H4 (cell line): ENCODE results near the gene RPS19. TPM values are rescaled to one million over a fixed set of nuclear protein-coding genes. Genes with fewer than 3 reads are reported as not detected.

Experiments used
- DNase-seq: peaks from one replicate; pipeline ENCODE4 v3.0.0-alpha.2; 2015; ENCODE audit warnings: low spot score
- total RNA-seq: library from RNA; depleted of rRNA; stranded (reverse); fragments of >200 nt; shearing (Covaris generic); gene quantifications from 2 replicates; pipeline ENCODE4 v1.2.3, GENCODE V29; 2014

RPS19 gene
- total RNA-seq, 1 experiment from 2014 or later = 1,922 TPM

DNA sequence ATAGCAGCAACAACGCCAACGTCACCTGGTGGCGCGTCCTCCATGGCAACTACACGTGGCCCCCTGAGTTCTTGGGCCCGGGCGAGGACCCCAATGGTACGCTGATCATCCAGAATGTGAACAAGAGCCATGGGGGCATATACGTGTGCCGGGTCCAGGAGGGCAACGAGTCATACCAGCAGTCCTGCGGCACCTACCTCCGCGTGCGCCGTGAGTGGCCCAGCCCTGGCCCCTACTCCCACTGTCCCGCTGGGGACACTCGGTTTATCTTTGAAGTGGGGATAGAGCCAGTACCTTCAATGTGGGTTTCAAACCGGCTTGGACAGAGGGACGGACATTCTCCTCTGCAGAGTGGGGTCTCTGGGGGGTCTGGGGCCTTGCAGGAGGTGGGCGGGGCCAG is 19.0 kb downstream of the RPS19 start:
- DNase-seq = no peak

DNA sequence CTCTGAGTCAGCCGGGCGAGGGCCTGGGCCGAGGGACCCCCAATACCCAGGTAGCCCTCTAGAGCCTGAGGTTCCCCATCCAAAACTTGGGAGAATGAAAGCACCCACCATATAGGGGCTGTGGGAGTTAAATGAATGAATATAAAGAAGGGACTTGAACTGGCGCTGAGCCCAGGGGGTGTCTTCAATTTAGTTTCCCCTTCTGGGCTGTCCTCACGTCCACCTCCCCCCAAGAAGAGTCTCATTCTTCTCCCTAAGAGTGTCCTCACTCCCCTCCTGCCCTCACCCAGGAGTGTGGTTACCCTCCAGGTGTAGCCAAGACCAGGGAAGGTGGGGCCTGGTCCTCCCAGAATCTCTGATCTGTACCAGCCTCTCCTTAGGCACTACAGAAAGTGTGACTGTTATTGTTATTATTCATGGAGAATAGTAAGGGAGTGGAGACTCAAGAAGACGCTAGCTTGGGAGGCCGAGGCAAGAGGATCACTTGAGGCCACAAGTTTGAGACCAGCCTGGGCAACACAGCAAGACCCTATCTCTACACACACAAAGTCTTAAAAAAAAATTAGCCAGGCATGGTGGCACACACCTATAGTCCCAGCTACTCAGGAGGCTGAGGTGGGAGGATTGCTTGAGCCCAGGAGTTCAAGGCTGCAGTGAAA is 19.7 kb downstream of the RPS19 start:
- no peak for DNase-seq

DNA sequence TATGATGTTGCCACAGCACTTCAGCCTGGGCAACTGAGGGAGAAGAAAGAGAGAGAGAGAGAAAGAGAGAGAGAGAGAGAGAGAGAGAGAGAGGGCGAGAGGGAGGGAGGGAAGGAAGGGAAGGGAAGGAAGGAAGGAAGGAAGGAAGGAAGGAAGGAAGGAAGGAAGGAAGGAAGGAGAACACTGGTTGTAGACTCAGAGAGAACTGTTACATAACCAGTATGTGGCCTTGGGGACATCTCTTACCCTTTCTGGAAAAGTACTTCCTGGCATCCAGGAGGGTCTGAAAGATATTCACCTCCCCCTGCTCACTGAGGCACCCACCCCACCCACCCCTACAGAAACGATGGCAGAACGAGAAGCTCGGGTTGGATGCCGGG is 20.3 kb downstream of the RPS19 start:
- no peak for DNase-seq

DNA sequence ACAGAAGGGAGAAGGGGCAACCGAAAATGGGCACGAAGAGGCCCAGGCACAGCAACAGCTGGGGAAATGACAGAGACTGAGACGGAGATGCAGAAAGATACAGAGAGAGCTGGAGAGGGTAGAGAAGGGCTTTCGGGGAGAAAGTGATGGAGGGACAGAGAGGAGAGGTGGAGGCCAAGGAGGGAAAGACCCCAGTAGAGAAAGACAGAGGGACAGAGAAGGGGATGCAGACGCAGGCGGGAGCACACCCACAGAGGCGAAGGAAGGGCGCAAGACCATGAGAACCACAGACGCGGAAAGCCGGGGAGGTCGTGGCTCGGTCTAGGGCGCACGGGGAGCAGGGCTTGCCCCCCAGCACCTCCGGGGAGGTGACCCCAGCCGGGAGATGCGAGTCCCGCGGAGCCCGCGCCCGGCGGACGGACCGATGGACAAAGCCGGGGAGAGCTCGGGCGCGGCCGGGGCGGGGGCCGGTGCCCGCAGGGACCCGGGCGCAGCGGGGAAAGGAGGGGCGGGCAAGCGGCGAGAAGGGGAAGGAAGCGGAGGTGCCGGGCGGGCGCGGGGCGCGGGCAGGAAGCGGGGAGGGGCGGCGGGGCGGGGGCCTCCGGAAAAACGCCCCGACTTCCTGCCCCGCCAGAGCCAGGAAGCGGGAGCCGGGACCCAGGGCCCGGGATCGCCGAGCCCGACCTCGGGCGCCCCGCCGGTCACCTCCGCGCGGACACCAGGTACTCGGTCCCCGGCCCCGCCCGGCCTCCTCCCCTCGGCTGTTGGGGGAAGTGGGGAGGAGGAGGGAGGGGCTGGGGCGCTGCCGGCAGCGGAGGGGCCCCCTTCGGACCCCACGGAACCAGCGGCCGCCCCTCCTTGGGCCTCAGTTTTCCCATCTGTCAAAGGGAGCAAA is 22.8 kb downstream of the RPS19 start, which contains the start of gene ARHGEF1:
ARHGEF1 (plus strand) TSS at position 617 of the 895 bp plus-strand sequence. CDS start 4,899 bp downstream, outside the sequence.
- no peak for DNase-seq

DNA sequence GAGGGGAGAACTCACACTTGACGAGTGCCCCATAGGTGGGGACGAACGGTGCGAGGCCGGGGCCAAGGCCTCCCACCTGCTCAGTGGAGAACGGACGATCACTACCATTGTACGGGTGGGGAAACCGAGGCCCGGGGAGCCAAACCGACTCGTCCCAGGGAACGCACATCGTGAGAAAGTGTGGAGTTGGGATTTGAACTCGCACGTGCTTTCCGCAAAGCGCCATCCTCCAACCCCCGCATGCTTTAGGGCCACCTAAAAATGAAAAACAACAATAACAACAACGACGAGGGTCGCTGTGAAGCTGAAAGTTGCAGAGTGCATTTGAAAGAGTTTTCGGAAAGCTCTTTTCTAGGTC is 23.4 kb downstream of the RPS19 start:
- DNase-seq = no peak

DNA sequence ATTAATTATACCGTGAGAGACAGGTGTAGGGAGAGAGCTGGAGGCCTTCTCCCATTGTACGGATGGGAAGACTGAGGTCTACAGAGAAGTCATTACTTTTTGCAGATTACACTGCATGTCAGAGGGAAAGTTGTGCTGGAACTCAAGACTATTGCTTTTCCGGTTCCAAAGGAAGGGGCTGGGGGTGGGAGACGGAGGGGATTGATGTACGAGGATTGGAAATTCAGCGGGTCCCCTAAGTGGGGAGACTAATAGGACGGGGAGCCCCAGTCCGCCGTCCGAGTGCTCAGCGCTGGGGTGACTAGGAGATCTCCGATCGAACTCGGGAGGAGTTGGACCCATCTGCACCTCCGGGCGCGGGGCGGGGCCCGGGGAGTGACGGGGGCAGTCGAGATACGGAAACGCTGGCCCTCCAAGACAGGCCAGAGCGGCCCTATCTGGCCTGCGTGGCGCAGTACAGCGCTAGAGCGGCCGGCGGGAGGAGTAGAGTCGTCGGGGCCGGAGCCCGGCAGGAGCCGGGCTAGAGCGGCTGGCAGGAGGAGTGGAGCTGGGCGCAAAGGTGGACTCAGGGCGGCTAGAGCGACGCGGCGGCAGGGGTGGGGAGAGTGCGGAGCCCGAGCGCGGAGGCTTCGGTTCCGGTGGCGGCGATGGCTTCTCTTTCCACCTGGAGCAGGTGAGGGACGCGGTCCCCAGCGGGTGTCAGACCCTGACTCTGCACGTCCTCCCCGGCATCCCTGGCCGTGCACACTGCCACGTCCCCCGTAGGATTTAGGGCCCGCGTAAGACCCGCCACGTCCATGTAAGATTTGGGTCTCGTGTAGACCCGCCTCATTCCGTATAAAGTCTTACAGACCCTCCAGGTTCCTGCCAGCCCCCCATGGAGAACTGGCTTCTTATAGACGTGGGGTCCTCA is 24.0 kb downstream of the RPS19 start:
- peak; percentile 94 for DNase-seq

DNA sequence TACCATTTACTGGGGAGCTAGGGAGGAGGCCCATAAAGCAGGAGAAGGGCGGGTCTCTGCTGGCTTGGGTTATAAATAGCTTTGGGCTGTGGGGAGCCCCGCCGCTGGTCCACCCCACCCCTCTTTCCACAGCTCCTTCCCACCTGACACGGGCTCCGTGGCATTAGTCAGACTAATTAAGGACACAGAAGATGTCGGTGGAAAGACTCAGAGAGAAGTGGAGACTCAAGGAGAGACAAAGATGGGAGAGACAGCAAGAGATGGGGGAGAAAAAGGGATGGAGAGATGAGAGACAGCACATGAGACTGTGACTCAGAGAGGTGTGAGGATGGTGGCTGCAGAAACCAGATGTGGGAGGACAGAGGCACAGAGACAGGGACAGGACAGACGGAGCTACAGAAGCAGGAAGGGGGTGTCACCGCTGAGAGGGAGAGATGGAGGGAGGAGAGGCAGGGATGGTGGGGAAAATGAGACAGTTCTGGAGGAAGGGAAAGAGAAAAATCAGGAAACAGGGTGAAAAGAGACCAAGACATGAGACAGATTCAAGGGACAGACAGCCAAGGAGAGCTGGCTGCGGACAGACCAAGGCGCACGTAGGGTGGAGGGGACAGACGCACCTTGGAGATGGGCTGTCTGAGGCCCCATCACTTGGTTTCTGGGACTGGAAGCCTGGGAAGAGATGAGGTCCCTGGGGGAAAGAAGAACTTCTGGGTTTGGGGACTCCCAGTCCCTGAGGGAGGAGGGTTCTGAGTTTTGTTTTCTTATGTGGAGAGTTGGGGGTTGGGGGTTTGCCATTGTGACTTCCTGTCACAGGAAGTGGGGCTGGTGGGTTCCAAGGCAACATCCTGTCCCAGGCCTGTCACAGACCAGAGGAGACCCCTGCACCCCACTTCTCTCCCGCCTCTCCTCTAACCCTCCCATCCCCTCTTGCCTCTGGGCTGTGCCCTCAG is 27.0 kb downstream of the RPS19 start:
- DNase-seq = no peak

DNA sequence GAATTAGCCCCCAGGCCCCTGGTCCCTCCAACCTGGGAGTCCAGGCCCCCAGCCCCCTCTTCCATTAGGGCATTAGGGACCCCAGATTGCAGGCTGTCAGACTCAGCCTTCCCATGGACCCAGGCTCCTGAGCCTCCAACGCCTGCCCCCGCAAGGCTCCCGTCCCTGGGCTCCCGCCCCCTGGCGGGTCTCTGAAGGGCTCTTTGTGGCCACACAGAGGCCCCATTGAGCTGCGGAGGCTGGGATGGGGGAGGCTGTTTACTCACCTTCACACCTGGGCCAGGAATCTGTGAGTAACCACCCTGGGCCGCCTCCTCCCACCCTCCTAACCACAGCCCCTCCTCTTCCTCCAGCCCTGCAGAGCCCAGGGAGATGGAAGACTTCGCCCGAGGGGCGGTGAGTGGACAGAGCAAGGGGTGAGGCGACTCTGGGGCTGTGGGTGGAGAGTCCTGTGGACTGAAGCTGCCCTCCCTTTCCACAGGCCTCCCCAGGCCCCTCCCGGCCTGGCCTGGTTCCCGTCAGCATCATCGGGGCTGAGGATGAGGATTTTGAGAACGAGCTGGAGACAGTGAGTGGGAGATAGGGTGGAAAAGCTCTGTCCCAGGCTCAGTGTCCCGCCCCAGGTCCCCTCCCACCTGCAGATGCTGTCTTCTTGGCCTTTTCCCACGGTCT is 27.8 kb downstream of the RPS19 start:
- DNase-seq = peak; percentile 68

DNA sequence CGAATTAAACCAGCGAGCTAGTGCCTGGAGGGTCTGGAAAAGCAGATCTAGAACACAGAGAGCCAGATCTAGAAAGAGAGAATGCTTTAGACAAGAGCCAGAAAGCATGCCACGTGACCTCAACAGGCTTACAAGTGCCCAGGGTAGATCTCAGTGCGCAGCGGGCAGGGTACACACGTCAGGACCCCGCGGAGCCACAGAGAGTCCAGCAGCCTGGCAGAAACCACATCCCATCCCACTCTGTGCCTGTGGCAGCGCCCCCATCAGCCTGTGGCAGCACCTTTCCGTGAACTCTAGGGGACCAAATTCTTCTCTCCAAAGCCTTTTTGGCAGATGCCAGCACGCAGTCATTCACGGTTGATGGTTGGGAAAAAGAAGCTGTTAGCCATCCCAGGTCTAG is 28.9 kb downstream of the RPS19 start:
- DNase-seq = no peak

DNA sequence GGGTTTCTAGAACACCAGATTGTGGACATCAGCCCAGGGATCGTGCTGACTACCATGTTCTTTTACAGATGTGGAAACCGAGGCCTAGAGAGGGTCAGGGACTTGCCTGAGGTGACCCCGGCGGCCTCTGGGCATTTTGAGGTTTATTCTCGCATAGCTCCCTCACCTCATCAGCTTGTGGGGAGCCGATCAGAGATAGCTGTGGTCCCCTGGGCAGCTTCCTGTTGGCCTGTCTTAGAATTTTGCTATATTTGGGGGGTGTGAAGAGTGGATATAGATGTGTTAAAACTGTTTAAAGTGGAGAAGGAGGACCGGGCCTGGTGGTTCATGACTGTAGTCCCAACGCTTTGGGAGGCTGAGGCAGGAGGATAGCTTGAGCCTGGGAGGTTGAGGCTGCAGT is 29.8 kb downstream of the RPS19 start:
- DNase-seq = no peak

DNA sequence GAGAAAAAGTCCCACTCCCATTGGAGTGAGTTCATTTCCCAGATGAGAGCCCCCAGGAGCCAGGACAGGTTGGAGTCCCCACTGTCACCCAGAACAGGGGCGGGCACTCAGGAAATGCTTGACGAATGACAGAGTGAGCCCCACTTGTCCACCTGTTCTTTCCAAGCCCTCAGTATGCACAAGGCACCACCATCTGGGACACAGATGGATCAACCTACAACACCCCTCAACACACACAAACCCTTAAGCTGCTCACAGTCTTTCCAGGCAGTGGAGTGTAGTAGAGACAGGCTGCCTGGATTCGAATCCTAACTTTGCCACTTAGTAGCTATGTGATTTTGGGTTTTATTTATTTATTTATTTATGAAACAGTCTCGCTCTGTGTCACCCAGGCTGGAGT is 30.9 kb downstream of the RPS19 start:
- DNase-seq = no peak

DNA sequence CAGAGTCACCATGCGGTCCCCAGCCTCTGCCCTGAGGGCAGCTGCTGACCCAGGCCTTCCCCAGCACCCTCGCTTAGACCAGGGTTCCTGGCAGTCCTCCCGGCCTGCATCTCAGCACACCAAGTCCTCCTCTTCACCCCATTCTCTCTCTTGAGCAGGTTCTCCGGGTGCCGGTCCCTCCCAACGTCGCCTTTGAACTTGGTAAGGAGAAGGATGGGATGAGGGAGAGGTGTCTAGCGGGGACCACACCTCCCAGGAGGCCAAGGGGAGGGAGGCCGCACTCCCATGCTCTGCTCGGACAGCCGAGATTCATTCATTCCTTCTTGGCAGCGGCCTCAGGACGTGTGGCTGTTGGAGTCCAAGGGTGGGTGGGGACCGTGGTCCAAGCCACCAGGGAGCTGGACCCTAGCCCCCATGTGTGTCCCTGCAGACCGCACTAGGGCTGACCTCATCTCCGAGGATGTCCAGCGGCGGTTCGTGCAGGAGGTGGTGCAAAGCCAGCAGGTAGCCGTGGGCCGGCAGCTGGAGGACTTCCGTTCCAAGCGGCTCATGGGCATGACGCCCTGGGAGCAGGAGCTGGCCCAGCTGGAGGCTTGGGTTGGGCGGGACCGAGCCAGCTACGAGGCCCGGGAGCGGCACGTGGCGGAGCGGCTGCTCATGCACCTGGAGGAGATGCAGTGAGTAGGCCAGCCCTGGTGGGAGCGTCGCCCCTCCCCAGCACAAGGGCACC is 32.3 kb downstream of the RPS19 start:
- DNase-seq = no peak

DNA sequence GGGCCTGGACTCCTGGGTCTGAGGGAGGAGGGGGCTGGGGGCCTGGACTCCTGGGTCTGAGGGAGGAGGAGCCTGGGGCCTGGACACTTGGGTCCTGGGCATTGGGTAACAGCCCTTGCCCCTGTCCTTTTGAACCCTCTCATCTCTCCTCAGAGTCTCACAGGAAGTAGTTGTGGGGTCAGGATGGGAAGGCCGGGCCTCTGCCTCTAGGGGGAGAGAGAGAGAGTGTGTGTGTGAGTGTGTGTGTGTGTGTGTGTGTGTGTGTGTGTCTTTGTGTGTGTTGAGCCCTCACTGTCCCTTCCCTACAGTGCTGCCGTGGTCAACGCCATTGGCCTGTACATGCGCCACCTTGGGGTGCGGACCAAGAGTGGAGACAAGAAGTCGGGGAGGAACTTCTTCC is 33.8 kb downstream of the RPS19 start:
- peak; percentile 33 for DNase-seq

DNA sequence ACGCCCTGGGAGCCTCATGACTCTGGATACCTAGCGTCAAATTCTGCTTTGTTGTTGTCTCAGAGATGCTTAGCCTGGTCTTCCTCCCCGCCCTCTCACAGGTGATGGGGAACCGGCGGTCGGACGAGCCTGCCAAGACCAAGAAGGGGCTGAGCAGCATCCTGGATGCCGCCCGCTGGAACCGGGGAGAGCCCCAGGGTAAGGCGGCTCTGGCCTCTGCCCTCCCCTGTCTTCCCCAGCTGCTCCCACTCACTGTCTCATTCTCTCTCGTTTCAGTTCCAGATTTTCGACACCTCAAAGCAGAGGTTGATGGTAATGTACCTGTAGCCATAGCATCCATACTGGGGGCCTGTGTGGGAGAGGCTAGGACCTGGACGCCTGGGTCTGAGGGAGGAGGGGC is 34.3 kb downstream of the RPS19 start:
- no peak for DNase-seq

DNA sequence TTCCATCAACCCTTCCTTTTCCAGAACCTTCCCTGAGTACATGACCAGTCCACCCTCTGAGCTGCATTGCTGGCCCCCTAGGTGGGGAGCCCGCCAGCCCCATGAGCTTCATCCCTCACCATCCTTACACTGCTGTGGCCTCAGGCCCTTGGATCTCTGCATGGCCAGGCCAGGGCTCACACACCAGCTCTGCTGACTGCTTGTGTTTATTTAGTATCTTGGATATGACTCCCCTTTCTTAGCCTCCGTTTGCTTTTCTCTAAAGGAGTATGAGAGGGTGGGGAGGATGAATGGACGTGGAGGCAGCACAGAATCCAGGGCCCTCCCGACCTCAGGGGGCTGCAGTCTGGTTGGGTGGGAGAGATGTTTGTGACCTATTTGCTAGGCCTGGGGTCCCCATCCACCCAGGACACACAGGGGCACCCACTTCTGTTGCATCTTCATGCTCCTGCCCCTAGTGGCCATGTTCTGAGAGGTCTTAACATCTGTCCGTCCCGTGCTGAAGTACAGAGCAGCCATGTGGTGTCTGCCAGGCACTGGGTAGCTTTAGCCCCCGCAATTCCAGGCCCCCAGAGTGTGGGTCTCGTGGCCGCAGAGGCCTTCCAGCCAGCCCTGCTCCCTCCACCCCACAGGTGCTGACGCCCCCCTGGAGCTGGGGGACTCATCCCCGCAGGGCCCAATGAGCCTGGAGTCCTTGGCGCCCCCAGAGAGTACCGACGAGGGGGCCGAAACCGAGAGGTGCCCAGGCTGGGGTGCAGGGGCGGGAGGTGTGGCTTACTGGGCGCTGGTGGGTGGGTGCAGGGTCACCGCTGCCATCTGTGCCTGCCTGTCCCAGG is 35.9 kb downstream of the RPS19 start:
- DNase-seq = no peak

DNA sequence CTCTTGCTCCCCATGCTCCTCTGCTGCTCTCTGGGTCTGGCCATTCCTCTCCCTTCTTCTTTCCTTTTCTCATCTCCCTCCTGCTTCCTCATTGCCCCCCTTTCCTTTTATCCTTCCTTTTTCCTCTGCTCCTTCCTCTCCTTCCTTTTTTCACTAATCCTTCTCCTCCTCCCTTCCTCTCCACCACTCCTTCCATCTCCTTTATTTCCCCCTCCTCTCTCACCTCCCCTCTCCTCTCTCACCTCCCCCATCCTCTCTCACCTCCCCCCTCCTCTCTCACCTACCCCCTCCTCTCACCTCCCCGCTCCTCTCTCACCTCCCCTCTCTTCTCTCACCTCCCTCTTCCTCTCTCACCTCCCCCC is 36.5 kb downstream of the RPS19 start:
- no peak for DNase-seq

DNA sequence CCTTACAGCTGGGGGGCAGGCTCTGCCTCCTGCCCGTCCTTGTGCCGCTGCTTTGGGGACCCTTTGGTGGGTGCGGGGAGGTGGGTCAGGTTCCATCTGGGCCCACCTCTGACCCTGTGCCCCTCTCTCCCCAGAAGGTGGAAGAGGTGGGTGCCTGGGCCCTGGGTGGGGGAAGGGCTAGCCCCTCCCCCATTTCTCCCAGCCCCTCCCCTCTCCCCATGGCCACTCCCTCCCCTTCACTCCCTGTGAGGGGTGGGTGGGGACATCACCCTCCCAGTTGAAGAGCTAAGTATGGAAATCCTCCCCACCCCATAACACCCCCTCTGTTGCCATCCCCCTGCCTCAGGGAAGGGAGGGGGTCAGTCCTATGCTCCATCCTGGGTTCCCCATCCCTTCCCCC is 37.1 kb downstream of the RPS19 start:
- DNase-seq = no peak

DNA sequence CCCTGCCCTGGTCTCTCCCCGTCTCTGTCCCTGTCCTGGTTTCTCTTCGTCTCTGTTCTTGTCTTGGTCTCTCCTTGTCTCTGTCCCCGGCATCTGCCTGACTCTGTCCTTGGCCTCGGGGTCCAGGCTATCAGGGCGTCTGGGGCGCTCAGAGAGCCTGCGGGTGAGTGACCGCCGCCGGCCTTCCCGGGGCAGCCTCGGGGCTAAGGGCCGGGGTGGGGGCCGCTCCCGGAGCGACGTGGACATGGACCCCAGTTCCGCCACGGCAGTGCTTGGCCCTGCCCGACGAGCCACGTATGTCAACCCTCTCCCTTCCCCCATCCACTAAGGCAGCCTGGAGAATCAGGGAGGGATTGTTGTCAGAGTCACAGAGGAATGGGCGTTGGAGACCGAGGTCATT is 37.8 kb downstream of the RPS19 start:
- DNase-seq = no peak

DNA sequence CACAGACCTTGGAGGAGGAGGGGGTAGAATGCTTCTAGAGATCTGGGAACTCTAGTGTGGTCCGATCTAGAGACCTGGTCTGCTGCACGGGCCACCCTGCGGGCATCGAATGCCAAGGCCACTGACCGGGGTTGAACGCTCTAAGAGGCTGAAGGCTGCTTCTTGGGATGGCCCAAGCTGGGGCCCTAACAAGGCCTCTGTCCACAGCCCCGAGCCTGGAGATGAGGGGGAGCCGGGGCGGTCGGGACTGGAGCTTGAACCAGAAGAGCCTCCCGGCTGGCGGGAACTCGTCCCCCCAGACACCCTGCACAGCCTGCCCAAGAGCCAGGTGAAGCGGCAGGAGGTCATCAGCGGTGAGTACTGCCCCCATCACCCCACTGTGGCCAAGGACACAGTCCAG is 38.2 kb downstream of the RPS19 start:
- no peak for DNase-seq
